GM12872 (cell line): ENCODE results near the gene CCDC61.

Source experiments
- CTCF ChIP-seq: IDR thresholded peaks from 3 replicates; pipeline ENCODE4 v1.5.1; 2011; ENCODE audit warnings: low read depth, mild to moderate bottlenecking, low read length, moderate library complexity; ENCODE audit not compliant: insufficient read depth

The CCDC61 gene

GRCh38 chr19:46067691-46068090 lies 72.4 kb downstream of the CCDC61 start:
- TF ChIP-seq CTCF, result no peak
